Fibroblast of the aortic adventitia (primary cell): ENCODE data around the gene TGFBI. TPM values are rescaled to one million over a fixed set of nuclear protein-coding genes. Genes with fewer than 3 reads are reported as not detected.

Experiments used
- DNase-seq: peaks from one replicate; pipeline ENCODE4 v3.0.0-alpha.2; 2010; ENCODE audit warnings: low read depth
- H3K4me3 ChIP-seq: 2 replicates; pipeline ENCODE4 v1.5.1; 2011; ENCODE audit warnings: low read depth, mild to moderate bottlenecking, control low read depth, low read length, moderate library complexity
- total RNA-seq: library from RNA; depleted of rRNA; stranded (reverse); fragments of >200 nt; gene quantifications from 2 replicates; pipeline ENCODE4 v1.2.3, GENCODE V29; 2012; ENCODE audit warnings: low replicate concordance
- TF ChIP-seq, protein P1 (sequence below): IDR thresholded peaks from 2 replicates; pipeline ENCODE4 v1.5.1; 2011; ENCODE audit warnings: mild to moderate bottlenecking, low read length, control low read depth, inconsistent platforms; ENCODE audit not compliant: insufficient read depth

The TGFBI gene
- total RNA-seq, 1 donor: 227 TPM

DNA sequence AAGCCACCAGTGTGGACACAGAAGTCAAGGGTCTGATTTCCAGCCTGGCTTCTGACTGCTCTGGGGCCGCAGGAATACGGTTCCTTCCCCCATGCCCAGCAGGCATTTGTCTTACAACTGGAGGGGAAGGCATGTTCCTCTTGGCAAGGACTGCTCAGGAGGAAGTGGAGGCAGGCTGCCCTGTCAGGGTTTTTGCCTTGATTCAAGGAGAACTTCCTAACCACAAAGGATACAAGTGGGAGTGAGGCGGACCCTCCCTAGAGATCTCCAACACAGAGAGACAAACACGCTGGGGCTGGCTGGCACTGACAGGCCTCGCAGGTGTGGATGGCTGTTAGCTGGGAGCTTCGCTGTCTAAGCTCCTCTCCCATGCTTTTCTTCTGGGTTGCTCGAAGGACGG lies 19.1 kb downstream of the TGFBI start:
- TF ChIP-seq, protein P1, sequence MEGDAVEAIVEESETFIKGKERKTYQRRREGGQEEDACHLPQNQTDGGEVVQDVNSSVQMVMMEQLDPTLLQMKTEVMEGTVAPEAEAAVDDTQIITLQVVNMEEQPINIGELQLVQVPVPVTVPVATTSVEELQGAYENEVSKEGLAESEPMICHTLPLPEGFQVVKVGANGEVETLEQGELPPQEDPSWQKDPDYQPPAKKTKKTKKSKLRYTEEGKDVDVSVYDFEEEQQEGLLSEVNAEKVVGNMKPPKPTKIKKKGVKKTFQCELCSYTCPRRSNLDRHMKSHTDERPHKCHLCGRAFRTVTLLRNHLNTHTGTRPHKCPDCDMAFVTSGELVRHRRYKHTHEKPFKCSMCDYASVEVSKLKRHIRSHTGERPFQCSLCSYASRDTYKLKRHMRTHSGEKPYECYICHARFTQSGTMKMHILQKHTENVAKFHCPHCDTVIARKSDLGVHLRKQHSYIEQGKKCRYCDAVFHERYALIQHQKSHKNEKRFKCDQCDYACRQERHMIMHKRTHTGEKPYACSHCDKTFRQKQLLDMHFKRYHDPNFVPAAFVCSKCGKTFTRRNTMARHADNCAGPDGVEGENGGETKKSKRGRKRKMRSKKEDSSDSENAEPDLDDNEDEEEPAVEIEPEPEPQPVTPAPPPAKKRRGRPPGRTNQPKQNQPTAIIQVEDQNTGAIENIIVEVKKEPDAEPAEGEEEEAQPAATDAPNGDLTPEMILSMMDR: no peak

DNA sequence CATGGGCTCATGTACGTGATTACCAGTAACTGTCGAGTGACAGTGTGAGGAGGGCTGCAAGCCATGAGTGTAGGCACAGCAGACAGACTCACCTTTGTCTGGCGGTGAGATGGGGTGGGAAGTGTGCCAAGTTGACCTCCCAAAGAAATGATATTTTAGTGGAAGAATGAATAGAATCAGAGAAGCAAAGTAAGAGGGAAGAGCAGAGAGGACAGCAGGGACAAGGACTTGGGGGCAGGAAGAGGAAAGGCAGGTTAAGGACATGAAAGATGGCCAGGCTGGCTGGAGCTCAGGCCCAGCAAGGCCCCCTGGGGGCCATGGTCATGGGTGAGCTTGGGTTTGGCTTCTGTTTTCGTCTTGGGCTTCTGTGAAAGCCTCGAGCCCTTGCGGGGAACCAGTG lies 20.2 kb downstream of the TGFBI start:
- TF ChIP-seq, protein P1: no peak
- H3K4me3 ChIP-seq: no peak overlapping the region

More for the DNA sequence above, 19.1 kb downstream of the TGFBI start:
- no peak overlapping the region for H3K4me3 ChIP-seq
- no peak for DNase-seq

DNA sequence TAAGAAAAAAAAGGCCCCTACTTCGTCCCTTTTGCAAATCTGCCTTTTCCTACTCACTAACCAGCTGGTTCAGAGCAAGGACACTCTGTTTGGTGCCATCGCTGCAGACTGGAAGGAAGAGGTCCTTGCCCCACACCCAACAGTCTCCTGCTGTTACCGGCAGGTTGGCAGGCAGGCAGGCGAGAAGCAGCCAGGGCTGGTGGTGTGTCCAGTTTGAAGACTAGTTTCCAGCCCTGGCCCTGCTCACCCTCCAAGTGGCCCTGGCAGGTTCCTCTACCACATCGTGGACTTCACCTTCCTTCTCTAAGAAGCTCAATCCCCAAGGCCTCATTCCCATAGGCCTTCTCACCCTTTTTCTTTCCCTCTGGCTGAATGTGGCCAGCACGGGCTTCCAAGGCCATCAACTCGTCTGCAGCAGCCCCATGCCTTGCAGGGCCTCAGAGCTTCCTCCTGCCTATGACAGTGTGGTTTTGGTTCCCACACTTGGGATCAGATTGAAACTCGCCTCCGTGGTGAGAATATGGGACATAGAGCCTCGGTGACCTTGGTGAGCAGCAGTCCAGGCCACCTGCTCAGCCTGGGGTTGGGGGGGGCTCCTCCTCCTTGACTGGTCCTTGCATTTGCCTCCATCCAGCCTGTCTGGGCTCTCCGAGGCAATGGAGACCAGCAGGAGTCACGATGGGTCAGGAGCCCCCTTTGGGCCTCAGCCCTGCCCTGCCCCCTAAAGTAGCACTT lies 22.9 kb downstream of the TGFBI start:
- TF ChIP-seq, protein P1: no peak
- DNase-seq: no peak

More for the DNA sequence above, 20.2 kb downstream of the TGFBI start:
- DNase-seq: no peak

DNA sequence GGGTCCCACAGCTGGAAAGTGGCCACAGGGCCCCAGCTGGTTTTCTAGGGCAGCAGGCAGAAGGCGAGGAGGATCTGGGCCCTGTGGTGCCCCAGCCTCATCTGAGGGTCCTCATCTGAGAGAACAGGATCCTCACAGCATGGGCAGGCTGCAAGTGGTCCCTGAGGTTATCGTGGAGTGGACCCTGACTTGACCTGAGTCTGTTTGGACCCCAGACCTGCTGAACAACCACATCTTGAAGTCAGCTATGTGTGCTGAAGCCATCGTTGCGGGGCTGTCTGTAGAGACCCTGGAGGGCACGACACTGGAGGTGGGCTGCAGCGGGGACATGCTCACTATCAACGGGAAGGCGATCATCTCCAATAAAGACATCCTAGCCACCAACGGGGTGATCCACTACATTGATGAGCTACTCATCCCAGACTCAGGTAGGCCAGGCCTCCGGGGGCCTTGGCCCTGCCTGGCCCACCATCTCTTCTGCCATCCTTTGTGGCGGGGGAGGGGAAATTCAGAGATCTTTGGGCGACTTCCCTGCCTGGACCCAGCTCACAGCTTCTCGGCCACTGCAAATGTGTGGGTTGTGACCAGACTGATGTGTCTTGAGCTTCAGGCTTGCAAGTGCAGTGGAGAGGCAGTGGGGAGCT lies 24.0 kb downstream of the TGFBI start:
- TF ChIP-seq, protein P1: no peak
- DNase-seq: no peak
- H3K4me3 ChIP-seq: no peak overlapping the region

More for the DNA sequence above, 22.9 kb downstream of the TGFBI start:
- no peak overlapping the region for H3K4me3 ChIP-seq

DNA sequence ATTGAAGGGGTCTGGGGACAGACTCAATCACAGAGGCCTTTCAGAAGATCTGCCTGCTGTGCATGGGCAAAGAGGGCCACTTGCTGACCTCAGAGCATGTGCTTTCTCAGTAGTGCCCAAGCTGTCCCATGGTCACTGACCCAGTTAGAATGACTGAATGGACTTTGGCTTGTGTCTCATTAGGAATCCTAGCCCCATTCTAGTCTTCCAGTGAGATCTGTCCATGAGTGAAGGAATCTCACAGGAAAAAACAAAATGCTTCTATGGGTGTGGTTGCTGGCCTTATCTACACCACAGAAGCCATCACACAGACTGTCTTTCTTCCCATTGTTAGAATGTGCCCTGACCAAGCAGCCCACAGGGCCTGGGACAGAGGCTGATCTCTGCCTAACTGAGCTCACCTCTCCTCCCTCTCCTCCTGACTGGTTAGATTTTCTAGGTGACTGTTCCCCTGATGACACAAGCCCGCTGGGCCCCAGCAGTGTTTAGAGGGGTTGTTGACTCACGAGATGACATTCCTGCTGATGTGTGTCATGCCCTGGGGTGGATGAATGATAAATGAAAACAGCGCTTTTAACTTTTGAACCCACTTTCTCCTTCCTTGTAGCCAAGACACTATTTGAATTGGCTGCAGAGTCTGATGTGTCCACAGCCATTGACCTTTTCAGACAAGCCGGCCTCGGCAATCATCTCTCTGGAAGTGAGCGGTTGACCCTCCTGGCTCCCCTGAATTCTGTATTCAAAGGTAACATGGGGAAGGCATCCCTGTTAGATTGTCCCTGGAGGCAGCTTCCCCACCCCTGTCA lies 24.8 kb downstream of the TGFBI start:
- peak; percentile 94 for DNase-seq
- H3K4me3 ChIP-seq: no peak overlapping the region
- TF ChIP-seq, protein P1: no peak

DNA sequence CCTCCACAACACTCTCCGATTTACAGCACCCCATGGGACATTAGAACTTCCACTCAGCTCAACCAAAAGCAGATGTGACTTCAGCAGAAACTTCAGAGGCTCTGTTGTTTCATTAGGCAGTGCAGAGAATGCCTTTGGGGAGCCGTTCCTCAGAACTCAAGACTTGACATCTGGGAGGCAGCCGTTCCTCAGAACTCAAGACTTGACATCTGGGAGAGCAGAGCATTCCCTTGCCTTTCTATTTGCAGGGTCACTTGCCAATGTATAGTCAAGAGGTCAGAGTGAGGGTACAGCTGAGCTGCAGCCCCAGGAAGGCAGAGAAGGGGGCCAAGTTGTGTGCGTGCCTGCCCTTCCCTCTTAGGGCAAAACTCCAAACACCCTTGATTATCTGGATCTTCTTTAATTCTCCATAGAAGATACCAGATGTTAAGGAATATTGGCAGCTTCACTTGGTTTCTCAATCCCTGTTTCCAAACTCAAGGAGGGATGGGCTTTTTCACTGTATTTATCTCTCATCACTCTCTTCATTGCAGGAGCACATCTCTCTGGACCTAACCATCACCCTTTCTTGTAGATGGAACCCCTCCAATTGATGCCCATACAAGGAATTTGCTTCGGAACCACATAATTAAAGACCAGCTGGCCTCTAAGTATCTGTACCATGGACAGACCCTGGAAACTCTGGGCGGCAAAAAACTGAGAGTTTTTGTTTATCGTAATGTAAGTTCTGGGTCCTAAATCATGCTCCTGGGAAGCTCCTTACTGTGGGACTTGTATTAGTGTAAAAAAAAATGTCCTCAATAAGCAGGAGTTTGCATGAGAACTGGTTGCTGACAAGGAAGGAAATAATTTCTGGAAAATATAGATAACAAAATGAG lies 25.6 kb downstream of the TGFBI start:
- no peak overlapping the region for H3K4me3 ChIP-seq
- TF ChIP-seq, protein P1: no peak
- DNase-seq: peak; percentile 73
